Stimulated activated CD8-positive, alpha-beta memory T cell treated with anti-CD3 and anti-CD28 coated beads, Interleukin-12 subunit alpha, Interleukin-12 subunit beta, amount 100 ng/mL, for 1 hour (primary cell): ENCODE results near the gene SGCE.
"Not testable (repeated sequence)": the region's sequence is repeated elsewhere in the genome, so short reads cannot be mapped to it uniquely, and the experiment has no call there.

Experiments
- DNase-seq: peaks from one replicate; pipeline ENCODE4 v3.0.0-alpha.2; 2020; ENCODE audit warnings: low read depth

SGCE gene, protein sequence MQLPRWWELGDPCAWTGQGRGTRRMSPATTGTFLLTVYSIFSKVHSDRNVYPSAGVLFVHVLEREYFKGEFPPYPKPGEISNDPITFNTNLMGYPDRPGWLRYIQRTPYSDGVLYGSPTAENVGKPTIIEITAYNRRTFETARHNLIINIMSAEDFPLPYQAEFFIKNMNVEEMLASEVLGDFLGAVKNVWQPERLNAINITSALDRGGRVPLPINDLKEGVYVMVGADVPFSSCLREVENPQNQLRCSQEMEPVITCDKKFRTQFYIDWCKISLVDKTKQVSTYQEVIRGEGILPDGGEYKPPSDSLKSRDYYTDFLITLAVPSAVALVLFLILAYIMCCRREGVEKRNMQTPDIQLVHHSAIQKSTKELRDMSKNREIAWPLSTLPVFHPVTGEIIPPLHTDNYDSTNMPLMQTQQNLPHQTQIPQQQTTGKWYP

DNA sequence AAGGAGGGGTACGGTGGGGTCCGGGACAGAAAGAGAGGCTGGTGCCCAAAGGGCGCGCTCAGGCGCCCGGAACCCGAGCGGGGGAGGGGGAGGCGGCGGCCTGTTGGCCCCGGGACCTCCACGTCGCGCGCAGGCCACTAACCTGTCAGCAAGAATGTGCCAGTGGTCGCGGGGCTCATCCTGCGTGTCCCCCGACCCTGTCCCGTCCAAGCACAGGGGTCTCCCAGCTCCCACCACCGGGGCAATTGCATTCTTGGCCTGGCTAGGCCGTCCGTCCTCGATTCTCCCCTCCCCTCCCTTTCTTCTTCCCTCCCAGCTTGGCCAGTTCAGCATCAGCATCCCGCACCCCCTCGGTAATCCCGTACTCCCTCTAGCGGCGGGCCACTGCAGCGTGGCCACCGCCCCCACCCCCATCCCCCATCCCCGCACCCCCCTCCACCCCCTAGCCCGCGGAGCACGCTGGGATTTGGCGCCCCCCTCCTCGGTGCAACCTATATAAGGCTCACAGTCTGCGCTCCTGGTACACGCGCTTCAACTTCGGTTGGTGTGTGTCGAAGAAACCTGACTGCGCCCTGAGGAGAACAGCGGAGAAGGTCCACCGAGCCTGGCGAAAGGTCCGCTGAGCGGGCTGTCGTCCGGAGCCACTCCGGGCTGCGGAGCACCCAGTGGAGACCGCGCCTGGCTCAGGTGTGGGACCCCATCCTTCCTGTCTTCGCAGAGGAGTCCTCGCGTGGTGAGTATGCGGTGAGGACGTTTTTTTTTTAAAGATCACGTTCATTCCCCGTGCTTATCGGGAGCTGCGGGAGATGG lies at the start of gene SGCE:
Gene SGCE, minus strand, starts transcription at position 286 of the 810 bp plus-strand sequence. Its CDS starts 35 bp downstream, at position 251.
- DNase-seq = no peak

DNA sequence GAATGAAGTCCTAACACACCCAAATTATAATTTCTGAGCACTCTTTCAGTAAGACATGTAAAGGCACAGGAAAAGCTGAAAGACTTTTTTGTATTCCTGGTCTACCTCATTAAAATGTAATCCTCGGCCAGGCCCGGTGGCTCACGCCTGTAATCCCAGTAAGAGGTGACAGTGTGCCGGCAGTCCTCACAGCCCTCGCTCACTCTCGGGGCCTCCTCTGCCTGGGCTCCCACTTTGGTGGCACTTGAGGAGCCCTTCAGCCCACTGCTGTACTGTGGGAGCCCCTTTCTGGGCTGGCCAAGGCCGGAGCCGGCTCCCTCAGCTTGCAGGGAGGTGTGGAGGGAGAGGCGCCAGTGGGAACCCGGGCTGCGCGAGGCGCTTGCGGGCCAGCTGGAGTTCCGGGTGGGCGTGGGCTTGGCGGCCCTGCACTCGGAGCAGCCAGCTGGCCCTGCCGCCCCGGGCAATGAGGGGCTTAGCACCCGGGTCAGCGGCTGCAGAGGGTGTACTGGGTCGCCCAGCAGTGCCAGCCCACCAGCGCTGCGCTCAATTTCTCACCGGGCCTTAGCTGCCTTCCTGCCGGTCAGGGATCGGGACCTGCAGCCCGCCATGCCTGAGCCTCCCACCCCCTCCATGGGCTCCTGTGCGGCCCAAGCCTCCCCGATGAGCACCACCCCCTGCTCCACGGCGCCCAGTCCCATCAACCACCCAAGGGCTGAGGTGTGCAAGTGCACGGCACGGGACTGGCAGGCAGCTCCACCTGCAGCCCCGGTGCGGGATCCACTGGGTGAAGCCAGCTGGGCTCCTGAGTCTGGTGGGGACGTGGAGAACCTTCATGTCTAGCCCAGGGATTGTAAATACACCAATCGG lies 49.5 kb upstream of the SGCE start:
- not testable (repeated sequence) for DNase-seq

DNA sequence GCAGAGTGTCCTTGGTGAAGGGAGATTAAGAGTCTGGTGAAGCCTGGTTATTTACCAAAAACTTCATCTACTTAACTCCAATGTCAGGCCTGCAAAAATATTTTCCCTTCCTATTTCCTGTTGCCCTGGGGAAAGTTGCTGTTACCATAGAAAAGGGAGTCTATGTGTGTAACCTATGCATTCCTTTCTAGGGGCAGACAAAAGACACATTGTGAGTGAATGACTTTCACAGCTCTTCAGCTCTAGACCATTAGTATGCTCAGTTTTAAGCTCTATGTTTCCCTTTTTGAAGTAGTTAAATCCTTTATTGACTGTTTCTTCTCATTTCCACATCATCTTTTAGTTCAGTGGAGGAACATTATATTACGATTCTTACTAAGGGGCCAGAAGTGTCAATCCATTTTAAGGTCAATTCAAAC lies 45.6 kb upstream of the SGCE start:
- no peak for DNase-seq

DNA sequence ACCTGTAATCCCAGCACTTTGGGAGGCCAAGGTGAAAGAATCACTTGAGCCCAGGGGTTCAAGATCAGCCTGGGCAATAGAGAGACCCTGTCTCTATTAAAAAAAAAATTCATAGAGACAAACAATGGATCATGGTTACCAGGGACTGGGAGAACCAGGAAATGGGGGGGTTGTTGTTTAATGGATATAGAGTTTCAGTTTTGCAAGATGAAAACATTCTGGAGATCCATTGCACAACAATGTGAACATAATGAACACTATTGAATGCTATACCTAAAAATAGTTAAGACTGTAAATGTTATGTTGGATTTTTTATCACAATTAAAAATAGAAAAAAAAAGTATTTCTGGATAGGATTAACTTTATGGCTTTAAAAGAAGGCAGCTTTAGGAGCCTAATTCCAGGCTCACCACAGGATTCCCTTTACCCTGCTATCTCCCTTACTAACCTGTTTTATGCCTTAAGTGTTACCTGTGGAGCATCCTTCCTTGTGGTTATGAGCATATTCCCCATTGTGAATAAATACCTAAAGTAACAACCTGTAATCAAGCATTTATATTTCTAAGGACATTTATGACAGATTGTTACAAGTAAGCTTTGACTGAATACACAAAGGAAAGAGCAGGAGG lies 45.1 kb upstream of the SGCE start:
- no peak for DNase-seq

DNA sequence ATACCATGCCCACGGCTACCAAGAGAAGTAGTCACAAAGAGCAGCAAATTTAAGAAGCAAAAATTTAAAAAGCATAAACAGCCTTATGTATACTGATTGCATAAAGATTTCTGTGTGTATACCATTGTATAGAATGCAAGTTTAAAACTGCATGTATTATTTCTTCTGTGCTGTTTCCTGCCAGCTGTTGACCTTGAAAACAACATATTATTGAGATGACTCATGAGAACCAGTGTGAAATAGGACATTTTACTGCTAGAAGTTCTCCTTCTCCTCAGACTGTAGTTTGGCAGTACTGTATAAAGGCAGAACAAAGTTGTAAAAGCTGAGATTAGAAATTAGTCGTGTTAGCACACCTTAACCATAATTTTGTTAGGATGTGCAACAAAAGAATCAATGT lies 42.3 kb upstream of the SGCE start:
- DNase-seq = no peak

DNA sequence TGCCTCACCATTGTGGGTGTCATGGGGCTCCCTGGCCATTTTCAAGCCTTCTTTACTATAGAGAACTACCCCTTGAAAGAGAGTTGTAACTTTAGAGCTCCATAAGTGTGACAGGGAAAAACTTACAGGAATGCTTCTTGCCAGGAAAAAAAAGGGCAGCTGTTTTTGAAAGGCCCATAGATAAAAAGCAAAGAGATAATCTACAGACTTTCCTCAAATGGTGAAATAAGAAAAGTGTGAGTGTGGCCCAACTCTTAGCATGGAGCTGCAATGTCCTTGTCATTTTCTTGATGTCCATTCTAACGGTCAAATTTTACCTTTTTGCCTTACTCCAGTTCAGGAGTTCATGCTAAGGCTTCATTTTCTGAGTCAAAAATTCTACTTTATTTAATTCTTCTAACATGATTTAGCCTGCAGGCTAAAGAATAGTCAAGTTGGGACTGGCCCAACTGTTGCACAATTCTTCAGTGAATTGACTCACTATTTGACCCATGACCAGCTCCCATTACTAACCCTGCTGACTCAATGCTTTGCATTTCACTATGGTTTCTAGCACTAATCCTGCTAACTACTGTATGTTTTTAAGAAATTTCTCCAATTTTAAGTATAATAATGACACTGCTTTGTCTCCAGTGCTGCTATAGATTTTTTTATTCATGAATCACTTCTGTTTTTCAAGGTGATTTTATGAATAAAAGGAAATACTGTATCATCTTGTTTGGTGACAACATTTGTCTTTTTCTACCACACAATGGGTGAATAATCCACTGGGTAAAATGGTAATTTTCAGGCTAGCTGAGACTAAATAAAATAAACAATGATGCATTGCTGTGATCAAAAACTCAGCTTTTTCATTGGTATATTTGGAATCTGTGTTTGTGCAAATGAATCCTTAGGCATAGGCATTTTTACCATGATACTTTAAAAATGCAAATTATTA lies 41.4 kb upstream of the SGCE start:
- no peak for DNase-seq

DNA sequence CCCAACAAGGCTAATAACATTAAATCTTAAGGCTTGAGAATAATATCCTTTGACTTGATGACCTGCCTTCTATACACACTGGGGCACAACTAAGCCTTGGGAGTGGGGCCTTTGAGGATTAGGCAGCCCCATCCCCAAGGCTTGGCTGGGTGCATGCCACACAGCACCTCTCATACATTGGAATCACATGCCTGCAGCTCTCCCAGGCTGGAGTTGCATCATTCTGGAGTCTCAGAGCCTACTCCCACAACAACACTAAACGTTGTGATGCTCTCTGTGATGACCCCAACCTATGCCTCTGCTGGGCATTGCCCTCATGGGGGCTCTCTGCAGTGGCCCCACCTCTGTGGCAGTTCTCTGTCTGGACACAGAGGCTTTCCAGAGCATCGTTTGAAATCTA lies 31.9 kb upstream of the SGCE start:
- DNase-seq = no peak

DNA sequence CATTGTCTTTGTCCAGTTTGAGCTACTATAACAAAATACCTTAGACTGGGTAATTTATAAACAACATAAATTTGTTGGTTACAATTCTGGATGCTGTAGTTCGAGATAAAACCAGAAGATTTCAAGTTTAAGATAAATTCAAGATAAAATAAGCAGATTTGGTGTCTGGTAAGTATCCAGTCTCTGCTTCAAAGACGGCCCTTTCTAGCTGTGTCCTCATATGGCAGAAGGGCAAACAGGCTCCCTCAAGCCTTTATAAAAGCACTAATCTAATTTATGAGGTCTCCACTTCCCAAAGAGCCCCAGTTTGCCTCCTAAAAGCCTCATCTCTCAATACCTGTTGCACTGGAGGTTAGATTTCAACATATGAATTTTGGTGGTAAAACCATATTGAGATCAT lies 31.1 kb upstream of the SGCE start:
- DNase-seq = no peak

DNA sequence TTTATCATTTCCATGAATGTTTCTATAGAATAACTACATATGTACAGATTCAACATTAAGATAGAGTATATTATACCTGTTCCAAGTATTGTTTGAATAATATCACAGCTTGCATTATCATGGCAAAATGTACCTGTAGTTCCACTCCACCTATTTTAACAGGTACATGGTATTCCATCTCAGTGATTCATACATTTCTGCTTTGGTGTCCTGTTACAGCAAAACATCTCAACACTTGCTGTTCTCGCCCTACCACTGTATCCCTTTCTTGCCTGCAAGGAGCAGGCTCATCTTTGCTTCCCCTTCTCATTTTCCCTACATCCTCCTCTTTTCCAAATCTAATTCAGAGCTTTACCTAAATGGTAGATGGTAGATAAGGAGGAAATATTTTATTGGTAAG lies 27.1 kb upstream of the SGCE start:
- DNase-seq = no peak

DNA sequence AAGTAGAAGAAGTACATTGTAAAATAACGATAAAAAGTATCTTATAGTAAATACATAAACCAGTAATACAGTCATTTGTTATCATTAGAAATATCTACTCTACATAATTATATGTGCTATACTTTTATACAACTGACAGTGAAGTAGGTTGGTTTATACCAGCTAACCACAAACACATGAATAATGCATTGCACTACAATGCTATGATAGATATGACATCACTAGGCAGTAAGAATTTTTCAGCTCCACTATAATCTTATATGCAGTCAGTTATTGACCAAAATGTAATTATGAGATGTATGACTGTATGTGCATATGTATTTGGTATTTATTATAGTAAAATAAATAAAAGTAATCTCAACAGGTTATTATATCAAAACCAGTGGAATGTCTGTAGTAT lies 23.4 kb upstream of the SGCE start:
- DNase-seq = no peak

DNA sequence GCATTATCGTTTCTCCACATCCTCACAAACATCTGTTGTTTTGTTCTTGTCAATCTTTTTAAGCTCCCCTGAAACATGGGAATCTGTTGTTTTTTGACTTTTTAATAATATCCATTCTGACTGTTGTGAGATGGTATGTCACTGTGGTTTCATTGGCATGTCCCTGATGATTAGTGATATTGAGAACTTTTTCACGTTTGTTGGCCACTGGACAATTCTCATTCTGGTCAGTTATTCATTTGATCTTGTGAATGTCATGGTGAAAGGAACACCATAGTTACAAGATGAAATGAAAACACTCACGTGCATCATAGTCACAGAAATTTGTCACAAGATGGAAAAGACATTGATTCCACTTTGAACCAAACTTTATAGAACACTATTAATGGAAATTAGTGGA lies 20.5 kb upstream of the SGCE start:
- no peak for DNase-seq

DNA sequence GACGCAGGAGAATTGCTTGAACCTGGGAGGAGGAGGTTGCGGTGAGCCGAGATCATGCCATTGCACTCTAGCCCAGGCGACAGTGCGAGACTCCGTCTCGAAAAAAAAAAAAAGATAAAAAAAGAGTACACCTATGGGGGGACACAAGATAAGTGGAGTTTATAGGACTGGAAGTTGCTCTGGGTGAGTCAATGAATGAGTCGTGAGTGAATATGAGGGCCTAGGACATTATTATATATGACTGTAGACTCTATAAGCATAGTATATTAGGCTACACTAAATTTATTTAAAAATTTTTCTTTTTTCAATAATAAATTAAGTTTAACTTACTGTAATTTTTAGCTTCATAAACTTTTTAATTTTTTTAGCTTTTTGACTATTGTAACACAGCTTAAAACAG lies 19.4 kb upstream of the SGCE start:
- DNase-seq = no peak

DNA sequence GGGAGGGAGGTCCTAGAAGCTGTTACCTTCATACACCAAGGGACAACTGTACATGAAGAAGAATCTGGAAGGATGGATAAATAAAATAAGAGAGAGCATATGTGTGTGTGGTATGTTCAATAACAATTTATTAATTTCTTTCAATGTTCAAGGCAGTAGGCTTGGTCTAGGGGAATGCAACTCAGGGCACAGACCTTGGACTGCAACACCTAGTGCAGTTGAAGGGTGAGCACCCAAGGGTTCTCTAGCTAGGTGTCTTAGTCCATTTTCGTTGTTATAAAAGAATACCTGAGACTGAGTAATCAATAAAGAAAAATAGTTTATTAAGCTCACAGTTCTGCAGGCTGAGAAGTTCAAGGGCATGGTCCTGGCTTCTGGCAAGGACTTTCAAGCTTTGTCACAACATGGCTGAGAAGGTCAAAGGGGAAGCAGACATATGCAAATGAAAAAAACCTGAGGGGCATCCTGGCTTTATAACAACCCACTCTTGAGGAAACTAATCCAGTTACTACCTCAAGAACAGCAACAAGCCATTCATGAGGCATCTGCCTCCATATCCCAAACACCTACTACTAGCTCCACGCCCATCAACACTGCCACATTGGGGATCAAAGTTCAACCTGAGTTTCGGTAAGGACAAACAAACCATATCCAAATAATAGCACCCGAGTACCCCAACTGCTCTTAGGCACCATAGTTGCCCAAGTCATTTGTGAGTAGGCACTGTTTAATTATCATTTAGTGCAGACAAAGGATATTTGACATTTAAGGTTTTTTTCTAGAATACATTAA lies 15.7 kb upstream of the SGCE start:
- DNase-seq = no peak

DNA sequence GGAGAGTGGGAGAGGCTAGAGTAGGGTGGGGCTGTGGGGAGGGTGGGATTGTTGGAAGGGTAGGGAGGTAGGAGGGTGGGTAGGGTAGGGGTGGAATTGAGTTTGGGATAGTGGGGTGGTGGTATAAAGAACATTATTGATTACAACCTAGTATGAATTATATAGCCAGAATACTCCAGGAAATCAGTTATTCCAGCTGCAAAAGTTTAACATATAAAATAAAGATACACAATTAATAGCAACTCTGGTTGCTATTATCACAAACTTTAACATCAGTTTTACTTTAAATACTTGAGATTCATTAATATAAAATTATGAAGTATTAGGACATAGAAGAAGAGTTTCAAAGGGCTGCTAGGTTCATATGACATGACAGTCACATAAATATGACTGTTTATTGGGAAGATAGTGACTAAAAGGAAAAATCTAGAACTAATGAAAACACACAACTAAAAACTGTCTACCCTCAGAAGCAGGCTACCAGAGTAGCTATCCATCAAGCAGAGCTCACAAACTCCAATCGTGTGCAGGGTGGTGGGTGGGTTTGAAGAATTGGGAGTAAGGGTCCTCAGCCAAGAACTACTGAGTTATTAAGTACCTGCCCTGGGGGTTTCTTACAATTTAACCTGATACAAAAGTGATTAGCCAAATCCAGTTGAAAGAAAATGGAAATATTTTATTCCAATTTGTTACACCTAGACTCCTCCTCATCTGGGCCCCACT lies 14.0 kb upstream of the SGCE start:
- no peak for DNase-seq

DNA sequence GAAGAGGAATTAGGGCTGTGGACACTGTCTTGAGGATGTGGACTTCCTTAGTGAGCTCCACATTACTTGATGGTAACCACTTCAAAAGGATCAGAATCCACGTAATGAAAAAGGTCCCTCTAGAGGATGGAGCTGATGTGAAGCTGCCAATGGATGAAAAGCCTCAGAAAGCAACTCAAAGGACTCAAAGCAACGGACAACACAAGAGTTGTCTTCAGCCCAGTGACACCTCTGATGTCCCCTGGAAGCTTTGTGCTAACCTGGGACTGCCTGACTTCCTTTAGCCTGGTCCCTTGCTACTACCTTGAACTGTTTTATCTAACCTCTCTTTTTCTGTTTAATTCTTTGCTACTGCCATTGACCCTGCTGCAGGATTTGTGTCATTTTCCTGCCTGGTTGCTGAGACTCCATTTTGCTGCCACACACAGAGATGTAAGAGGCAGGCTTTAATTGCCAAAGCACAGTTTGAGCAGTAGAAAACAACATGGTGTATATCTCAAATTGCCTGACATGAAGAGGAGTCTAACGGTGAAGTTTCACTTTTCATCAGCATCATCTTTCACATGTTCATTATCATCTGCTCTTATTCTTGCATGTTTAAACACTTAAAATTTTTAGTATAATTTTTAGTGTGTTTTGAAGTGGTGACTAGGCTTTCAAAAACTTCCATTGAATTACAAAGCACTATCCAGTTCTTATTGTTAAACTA lies 11.1 kb upstream of the SGCE start:
- DNase-seq = no peak

DNA sequence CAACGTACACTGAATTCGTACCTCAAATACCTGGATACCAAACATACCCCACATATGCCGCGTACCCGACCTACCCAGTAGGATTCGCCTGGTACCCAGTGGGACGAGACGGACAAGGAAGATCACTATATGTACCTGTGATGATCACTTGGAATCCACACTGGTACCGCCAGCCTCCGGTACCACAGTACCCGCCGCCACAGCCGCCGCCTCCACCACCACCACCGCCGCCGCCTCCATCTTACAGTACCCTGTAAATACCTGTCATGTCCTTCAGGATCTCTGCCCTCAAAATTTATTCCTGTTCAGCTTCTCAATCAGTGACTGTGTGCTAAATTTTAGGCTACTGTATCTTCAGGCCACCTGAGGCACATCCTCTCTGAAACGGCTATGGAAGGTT lies 9.5 kb upstream of the SGCE start:
- no peak for DNase-seq

DNA sequence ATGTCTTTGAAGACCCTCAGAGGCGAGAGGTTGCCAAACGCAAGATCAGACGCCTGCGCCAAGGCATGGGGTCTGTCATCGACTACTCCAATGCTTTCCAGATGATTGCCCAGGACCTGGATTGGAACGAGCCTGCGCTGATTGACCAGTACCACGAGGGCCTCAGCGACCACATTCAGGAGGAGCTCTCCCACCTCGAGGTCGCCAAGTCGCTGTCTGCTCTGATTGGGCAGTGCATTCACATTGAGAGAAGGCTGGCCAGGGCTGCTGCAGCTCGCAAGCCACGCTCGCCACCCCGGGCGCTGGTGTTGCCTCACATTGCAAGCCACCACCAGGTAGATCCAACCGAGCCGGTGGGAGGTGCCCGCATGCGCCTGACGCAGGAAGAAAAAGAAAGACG lies 8.1 kb upstream of the SGCE start:
- DNase-seq = no peak

DNA sequence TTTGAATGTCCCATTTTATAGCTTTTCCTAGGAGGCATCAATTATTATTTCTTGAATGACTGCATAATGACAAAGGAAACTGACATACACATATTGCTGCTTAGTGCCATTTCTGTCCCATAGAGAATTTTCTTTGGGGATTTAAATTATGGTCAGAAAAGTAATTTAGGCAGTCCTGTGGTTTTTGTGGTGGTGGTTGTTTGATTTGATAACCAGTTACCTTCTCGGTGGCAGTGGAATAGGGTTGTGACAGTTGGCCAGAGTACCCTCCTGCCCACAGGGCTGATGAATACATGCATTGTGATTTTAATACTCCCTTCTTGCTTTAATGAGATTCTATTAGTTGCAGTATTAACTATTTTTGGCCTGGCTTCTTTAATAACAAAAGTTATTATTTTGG lies 6.6 kb upstream of the SGCE start:
- DNase-seq = no peak

DNA sequence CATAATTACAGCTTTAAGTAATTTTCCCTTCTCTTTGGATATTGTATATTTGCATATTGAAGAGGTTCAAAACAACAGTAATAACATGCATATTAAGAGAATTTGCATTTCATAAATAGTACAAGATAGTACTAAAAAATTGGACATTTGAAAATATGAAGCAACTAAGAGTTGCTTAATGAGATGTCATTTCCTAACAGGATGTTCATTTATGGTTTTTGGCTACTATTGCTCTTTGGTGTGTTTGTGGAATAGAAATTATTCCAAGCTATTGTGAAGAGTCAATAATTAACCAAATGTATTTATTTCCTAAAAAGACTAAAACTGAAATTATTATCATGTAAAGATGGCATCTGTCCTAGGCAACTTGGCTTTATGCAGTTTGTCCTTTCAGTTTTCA lies 4.1 kb upstream of the SGCE start:
- DNase-seq = no peak
